Endothelial cell of umbilical vein (primary cell): ENCODE measurements around the gene ETV7. TPM values are rescaled to one million over a fixed set of nuclear protein-coding genes. Genes with fewer than 3 reads are reported as not detected.

ENCODE experiments used
- BruUV-seq: library from RNA; stranded (reverse); fragments of 400-500 nt; replicated peaks from 2 replicates; lab custom pipeline; 2021; lab: Mats Ljungman, UMichigan
- CTCF ChIA-PET: fragments of 300-600, 350-600 bp; sonication (Branson Sonifier 250); formaldehyde crosslinking; loops from one replicate; lab custom pipeline; 2021; ENCODE audit warnings: antibody characterized with exemption, inconsistent platforms; lab: Charles Lee
- POLR2A ChIA-PET: fragments of 300-600, 350-600 bp; sonication (Branson Sonifier 250); formaldehyde crosslinking; loops from one replicate; lab custom pipeline; 2021; ENCODE audit warnings: antibody characterized with exemption, inconsistent platforms; lab: Charles Lee
- DNase-seq: peaks from one replicate; pipeline ENCODE4 v3.0.0-alpha.2; 2011; ENCODE audit warnings: low read depth, low spot score
- FAIRE-seq: peaks from 2 replicates; lab custom pipeline; 2011; peaks lifted over from hg19 to GRCh38; lab: Jason Lieb, UNC
- H2AFZ ChIP-seq: 2 replicates; pipeline ENCODE4 v1.6.0; 2012; ENCODE audit warnings: low read depth, low read length, control low read depth, inconsistent platforms
- H3K27ac ChIP-seq: 2 replicates; pipeline ENCODE4 v1.5.1; 2011; ENCODE audit warnings: low read depth, mild to moderate bottlenecking, control low read depth, low read length, moderate library complexity; ENCODE audit not compliant: insufficient read depth
- H3K27me3 ChIP-seq, 2 experiments: 2 replicates each; pipeline versions ENCODE4 v1.6.0 to v1.6.1; 2011; ENCODE audit warnings: low read length in 2 of 2, mixed read lengths in 1 of 2; ENCODE audit not compliant: control insufficient read depth in 2 of 2, insufficient read depth in 2 of 2
- H3K36me3 ChIP-seq, 2 experiments: 2 replicates in 1 of 2; 3 replicates in 1 of 2; pipeline ENCODE4 v1.5.1; 2011; ENCODE audit warnings: low read length in 2 of 2, mild to moderate bottlenecking in 1 of 2, moderate library complexity in 1 of 2; ENCODE audit not compliant: control insufficient read depth in 2 of 2, insufficient read depth in 2 of 2; ENCODE audit errors: extremely low read depth in 1 of 2
- H3K4me1 ChIP-seq: 3 replicates; pipeline ENCODE4 v1.5.1; 2011; ENCODE audit warnings: mild to moderate bottlenecking, low read length; ENCODE audit not compliant: control insufficient read depth, insufficient read depth; ENCODE audit errors: extremely low read depth
- H3K4me2 ChIP-seq: 2 replicates; pipeline ENCODE4 v1.6.1; 2011; ENCODE audit warnings: low read length, control low read depth, mixed read lengths; ENCODE audit not compliant: insufficient read depth
- H3K4me3 ChIP-seq, 3 experiments: fragments of 200-600 bp in 1 of 3; sonication (generic), shearing (Covaris generic) in 1 of 3; replicated peaks in 1 of 3; 2 replicates each; pipeline ENCODE4 v1.5.1; 2011 to 2016; ENCODE audit warnings: control low read depth in 3 of 3, low read length in 3 of 3, mild to moderate bottlenecking in 2 of 3, inconsistent platforms in 1 of 3, low read depth in 1 of 3, moderate library complexity in 1 of 3; ENCODE audit not compliant: insufficient read depth in 1 of 3
- H3K79me2 ChIP-seq: 2 replicates; pipeline ENCODE4 v1.6.0; 2012; ENCODE audit warnings: low read length, inconsistent platforms; ENCODE audit not compliant: control insufficient read depth, insufficient read depth
- H3K9ac ChIP-seq: replicated peaks from 2 replicates; pipeline ENCODE3; 2011; ENCODE audit warnings: low read length, control low read depth; ENCODE audit not compliant: insufficient read depth; ENCODE audit errors: extremely low read depth
- H3K9me1 ChIP-seq: replicated peaks from 3 replicates; pipeline ENCODE4 v1.6.0; 2011; ENCODE audit warnings: mild to moderate bottlenecking, low read length; ENCODE audit not compliant: control insufficient read depth, insufficient read depth; ENCODE audit errors: extremely low read depth
- H3K9me3 ChIP-seq: replicated peaks from 2 replicates; pipeline ENCODE4 v1.5.1; 2012; ENCODE audit warnings: low read length, inconsistent platforms; ENCODE audit not compliant: control insufficient read depth, insufficient read depth
- H4K20me1 ChIP-seq: replicated peaks from 2 replicates; pipeline ENCODE3; 2011; ENCODE audit warnings: mild to moderate bottlenecking, low read length; ENCODE audit not compliant: control insufficient read depth, insufficient read depth; ENCODE audit errors: extremely low read depth
- GATA2 ChIP-seq: IDR thresholded peaks from 2 replicates; pipeline ENCODE4 v1.7.0; 2011; ENCODE audit warnings: low read depth, mild to moderate bottlenecking, moderate library complexity, mixed read lengths, low read length; ENCODE audit not compliant: insufficient read length, insufficient read depth
- JUN ChIP-seq: IDR thresholded peaks from 2 replicates; pipeline ENCODE4 v1.6.1; 2011; ENCODE audit warnings: borderline replicate concordance, low read depth; ENCODE audit not compliant: insufficient read length, insufficient read depth
- MYC ChIP-seq: IDR thresholded peaks from one replicate; pipeline ENCODE4 v1.6.1; 2011; ENCODE audit warnings: mild to moderate bottlenecking, low read depth, low read length
- POLR2A ChIP-seq: IDR thresholded peaks from 2 replicates; pipeline ENCODE4 v1.6.1; 2012; ENCODE audit warnings: low read depth, mild to moderate bottlenecking, control low read depth, low read length
- POLR2AphosphoS5 ChIP-seq: IDR thresholded peaks from 2 replicates; pipeline ENCODE4 v1.6.1; 2012; ENCODE audit warnings: low read depth, mild to moderate bottlenecking, control low read depth, low read length, moderate library complexity; ENCODE audit not compliant: insufficient read depth
- dilution Hi-C: fragments of 300-500 bp; cut with MboI; formaldehyde crosslinking; loops from one replicate; pipeline ENCODE4 v1.15.0; 2019; ENCODE audit warnings: low sequenced_read_pairs; ENCODE audit not compliant: extremely low pct_ligation_motif_present
- intact Hi-C: fragments of 100-400 bp; cut with micrococcal nuclease; formaldehyde crosslinking; loops from one replicate; pipeline ENCODE4 v1.10.0; 2022
- polyA plus RNA-seq, 4 experiments: library from polyadenylated mRNA; depleted of rRNA in 3 of 4; stranded (reverse) in 3 of 4; unstranded in 1 of 4; fragments of >200 nt; gene quantifications; 2 replicates each; pipeline versions ENCODE4 v1.2.1 to v1.2.3, GENCODE V29; 2011 to 2012; ENCODE audit warnings: missing spikeins in 1 of 4
- total RNA-seq: library from RNA; stranded (reverse); gene quantifications from 2 replicates; pipeline ENCODE4 v1.2.3, GENCODE V29; 2021
- TF ChIP-seq, protein P1 (sequence below): IDR thresholded peaks from 2 replicates; pipeline ENCODE4 v1.6.1; 2011; ENCODE audit not compliant: insufficient read depth, insufficient read length
- TF ChIP-seq, protein P2 (sequence below), 2 donors: IDR thresholded peaks; 1 replicate in 1 of 2; 2 replicates in 1 of 2; pipeline ENCODE4 v1.5.1; 2011; ENCODE audit warnings: low read length in 2 of 2, mild to moderate bottlenecking in 2 of 2, moderate library complexity in 2 of 2, control low read depth in 1 of 2, inconsistent platforms in 1 of 2, low read depth in 1 of 2; ENCODE audit not compliant: insufficient read depth in 1 of 2; ENCODE audit errors: extremely low read depth in 1 of 2

ETV7 gene
- total and polyA plus RNA-seq, 2 donors (not counting 3 experiments of a cell fraction or from before 2014, with no cell fraction given) = 0.23 to 0.58 TPM

DNA sequence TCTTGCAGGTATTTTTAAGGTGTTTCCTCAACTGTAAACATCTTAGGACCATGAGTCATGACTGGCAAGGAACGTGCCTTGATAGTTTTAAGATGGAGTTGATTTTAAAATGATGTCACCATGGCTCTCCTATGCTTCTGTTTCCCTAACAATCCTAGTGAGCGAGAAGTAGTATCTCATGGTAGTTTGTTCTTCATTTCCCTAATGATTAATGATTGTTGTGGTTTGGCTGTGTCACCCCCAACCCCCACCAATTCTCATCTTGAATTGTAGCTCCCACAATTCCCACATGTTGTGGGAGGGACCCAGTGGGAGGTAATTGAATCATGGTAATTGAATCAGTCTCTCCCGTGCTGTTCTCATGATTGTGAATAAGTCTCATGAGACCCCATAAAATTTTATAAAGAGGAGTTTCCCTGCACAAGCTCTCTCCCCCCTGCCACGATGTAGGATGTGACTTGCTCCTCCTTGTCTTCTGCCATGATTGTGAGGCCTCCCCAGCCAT is 34.0 kb downstream of the ETV7 start:
- Histone ChIP-seq H3K79me2 (no peaks in the 10 kb centered on the region), H3K9ac (no peak overlapping the region), H3K9me1 (no peaks in the 10 kb centered on the region), H3K27me3 (peaks cover 0 to 6% of the 10 kb centered on the region in 2 experiments), H3K36me3 (no peaks in the 10 kb centered on the region), H3K9me3 (no peaks in the 10 kb centered on the region), H3K4me2 (no peak overlapping the region), H2AFZ (no peak overlapping the region), H3K4me3 (no peak overlapping the region), H3K27ac (no peak overlapping the region), H4K20me1 (no peaks in the 10 kb centered on the region), H3K4me1 (peaks cover 38% of the 10 kb centered on the region)
- FAIRE-seq (no peak), DNase-seq (peak; percentile 35)
- intact Hi-C loops (no loop called here), dilution Hi-C loops (no loop called here)
- BruUV-seq = no TSS peak
- ChIA-PET POLR2A (interaction anchor here (0.6 kb wide), 1 partner anchor 10 kb away, joined by 3 read pairs; no protein-coding TSS in a partner anchor), CTCF (interaction anchor here (0.6 to 12.9 kb wide), 3 partner anchors 8 to 16 kb away, joined by 4 to 373 read pairs (median 79); no protein-coding TSS in a partner anchor)
- TF ChIP-seq JUN = peak; percentile 54
- no peak for TF ChIP-seq GATA2
- TF ChIP-seq POLR2AphosphoS5 = no peak
- TF ChIP-seq, protein P1, sequence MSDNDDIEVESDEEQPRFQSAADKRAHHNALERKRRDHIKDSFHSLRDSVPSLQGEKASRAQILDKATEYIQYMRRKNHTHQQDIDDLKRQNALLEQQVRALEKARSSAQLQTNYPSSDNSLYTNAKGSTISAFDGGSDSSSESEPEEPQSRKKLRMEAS = no peak
- no peak for TF ChIP-seq MYC
- TF ChIP-seq, protein P2, sequence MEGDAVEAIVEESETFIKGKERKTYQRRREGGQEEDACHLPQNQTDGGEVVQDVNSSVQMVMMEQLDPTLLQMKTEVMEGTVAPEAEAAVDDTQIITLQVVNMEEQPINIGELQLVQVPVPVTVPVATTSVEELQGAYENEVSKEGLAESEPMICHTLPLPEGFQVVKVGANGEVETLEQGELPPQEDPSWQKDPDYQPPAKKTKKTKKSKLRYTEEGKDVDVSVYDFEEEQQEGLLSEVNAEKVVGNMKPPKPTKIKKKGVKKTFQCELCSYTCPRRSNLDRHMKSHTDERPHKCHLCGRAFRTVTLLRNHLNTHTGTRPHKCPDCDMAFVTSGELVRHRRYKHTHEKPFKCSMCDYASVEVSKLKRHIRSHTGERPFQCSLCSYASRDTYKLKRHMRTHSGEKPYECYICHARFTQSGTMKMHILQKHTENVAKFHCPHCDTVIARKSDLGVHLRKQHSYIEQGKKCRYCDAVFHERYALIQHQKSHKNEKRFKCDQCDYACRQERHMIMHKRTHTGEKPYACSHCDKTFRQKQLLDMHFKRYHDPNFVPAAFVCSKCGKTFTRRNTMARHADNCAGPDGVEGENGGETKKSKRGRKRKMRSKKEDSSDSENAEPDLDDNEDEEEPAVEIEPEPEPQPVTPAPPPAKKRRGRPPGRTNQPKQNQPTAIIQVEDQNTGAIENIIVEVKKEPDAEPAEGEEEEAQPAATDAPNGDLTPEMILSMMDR (IDR thresholded peaks at IDR 0.05; ENCODE audit: extremely low read depth in 1 of 2, insufficient read depth in 1 of 2, low read depth in 1 of 2, low read length in 2 of 2) = no peak
- no peak for TF ChIP-seq POLR2A
